SK-N-SH (cell line): ENCODE measurements around the gene C10orf90. TPM values are rescaled to one million over a fixed set of nuclear protein-coding genes. Genes with fewer than 3 reads are reported as not detected.

Source experiments
- CTCF ChIA-PET: fragments of 300-600, 350-600 bp; formaldehyde crosslinking; extraction: SDS; loops from one replicate; lab custom pipeline; 2021; lab: Yijun Ruan, JAX
- POLR2A ChIA-PET: fragments of 350-600 bp; sonication (Branson Sonifier 250); formaldehyde crosslinking; extraction: SDS; loops from one replicate; lab custom pipeline; 2020; ENCODE audit warnings: antibody characterized with exemption, inconsistent platforms; lab: Yijun Ruan, JAX
- DNase-seq: peaks from one replicate; pipeline ENCODE4 v3.0.0; 2012
- H2AFZ ChIP-seq: fragments of 200-600 bp; sonication (generic); 2 replicates; pipeline ENCODE4 v1.8.1; 2016; ENCODE audit warnings: antibody characterized with exemption, mild to moderate bottlenecking, low read depth
- H3F3A ChIP-seq: fragments of 200-600 bp; sonication (generic); replicated peaks from 2 replicates; pipeline ENCODE3; 2016; ENCODE audit warnings: antibody characterized with exemption, mild to moderate bottlenecking; ENCODE audit not compliant: insufficient read depth
- H3K27ac ChIP-seq, 2 experiments: fragments of 200-500 bp in 1 of 2; fragments of 200-600 bp in 1 of 2; sonication (Bioruptor generic) in 1 of 2; sonication (generic), shearing (Covaris generic) in 1 of 2; 2 replicates each; pipeline versions ENCODE4 v1.5.1 to v1.6.1; 2014 to 2016; ENCODE audit warnings: low read depth in 2 of 2, inconsistent platforms in 1 of 2, low read length in 1 of 2, mild to moderate bottlenecking in 1 of 2, mixed read lengths in 1 of 2
- H3K27me3 ChIP-seq: fragments of 200-600 bp; sonication (generic), shearing (Covaris generic); 2 replicates; pipeline ENCODE4 v1.6.1; 2016; ENCODE audit warnings: mixed run types; ENCODE audit not compliant: insufficient read depth
- H3K36me3 ChIP-seq, 2 experiments: fragments of 200-500 bp in 1 of 2; fragments of 200-600 bp in 1 of 2; sonication (Bioruptor generic) in 1 of 2; sonication (generic) in 1 of 2; replicated peaks in 1 of 2; 2 replicates each; pipeline versions ENCODE3 to v1.5.1; 2014 to 2016; ENCODE audit warnings: low read length in 1 of 2, mild to moderate bottlenecking in 1 of 2; ENCODE audit not compliant: insufficient read depth in 2 of 2, control insufficient read depth in 1 of 2
- H3K4me1 ChIP-seq, 2 experiments: fragments of 200-500 bp in 1 of 2; fragments of 200-600 bp in 1 of 2; sonication (Bioruptor generic) in 1 of 2; sonication (generic), shearing (Covaris generic) in 1 of 2; 2 replicates each; pipeline versions ENCODE4 v1.5.1 to v1.6.1; 2014 to 2016; ENCODE audit warnings: low read depth in 1 of 2, low read length in 1 of 2, mixed run types in 1 of 2; ENCODE audit not compliant: insufficient read depth in 2 of 2, control insufficient read depth in 1 of 2
- H3K4me2 ChIP-seq: fragments of 200-600 bp; sonication (generic), shearing (Covaris generic); 2 replicates; pipeline ENCODE4 v1.6.1; 2017; ENCODE audit warnings: mixed run types
- H3K4me3 ChIP-seq, 2 experiments: fragments of 200-500 bp in 1 of 2; fragments of 200-600 bp in 1 of 2; sonication (Bioruptor generic) in 1 of 2; sonication (generic), shearing (Covaris generic) in 1 of 2; 2 replicates each; pipeline versions ENCODE4 v1.5.1 to v1.8.1; 2014 to 2016; ENCODE audit warnings: low read depth in 2 of 2, inconsistent platforms in 1 of 2, low read length in 1 of 2, mild to moderate bottlenecking in 1 of 2, mixed read lengths in 1 of 2, moderate library complexity in 1 of 2
- H3K79me2 ChIP-seq: fragments of 200-600 bp; sonication (generic); 2 replicates; pipeline ENCODE4 v1.8.1; 2017; ENCODE audit warnings: mild to moderate bottlenecking; ENCODE audit not compliant: insufficient read depth
- H3K9ac ChIP-seq: fragments of 200-600 bp; sonication (generic); 2 replicates; pipeline ENCODE4 v1.6.1; 2017; ENCODE audit warnings: mixed run types
- H3K9me2 ChIP-seq: fragments of 200-600 bp; sonication (generic); 2 replicates; pipeline ENCODE4 v1.6.1; 2017; ENCODE audit warnings: mixed run types
- H3K9me3 ChIP-seq: fragments of 200-600 bp; sonication (generic); 2 replicates; pipeline ENCODE4 v1.6.1; 2017; ENCODE audit warnings: mixed run types, mild to moderate bottlenecking, moderate library complexity
- H4K20me1 ChIP-seq: fragments of 200-600 bp; sonication (generic); 2 replicates; pipeline ENCODE4 v1.6.1; 2017; ENCODE audit warnings: mild to moderate bottlenecking, mixed run types; ENCODE audit not compliant: insufficient read depth
- CHD2 ChIP-seq: fragments of 150-350 bp; IDR thresholded peaks from 2 replicates; pipeline ENCODE4 v1.6.1; 2018; ENCODE audit warnings: low read length; ENCODE audit not compliant: partially characterized antibody
- ELF1 ChIP-seq: IDR thresholded peaks from 2 replicates; pipeline ENCODE4 v1.4.0; 2012
- EZH2phosphoT487 ChIP-seq: fragments of 200-600 bp; sonication (generic); IDR thresholded peaks from 2 replicates; pipeline ENCODE4 v1.6.1; 2017; ENCODE audit warnings: low read depth, mixed run types, mild to moderate bottlenecking, antibody characterized with exemption, moderate library complexity, borderline replicate concordance
- FOXM1 ChIP-seq: IDR thresholded peaks from 2 replicates; pipeline ENCODE4 v1.4.0; 2012; ENCODE audit warnings: low read depth, mild to moderate bottlenecking
- GATA2 ChIP-seq: sonication (generic); formaldehyde crosslinking; IDR thresholded peaks from 2 replicates; pipeline ENCODE4 v1.5.0; 2020; ENCODE audit warnings: mild to moderate bottlenecking, missing genetic modification reagents
- MEF2A ChIP-seq: IDR thresholded peaks from 2 replicates; pipeline ENCODE4 v1.4.0; 2012; ENCODE audit warnings: low read depth, borderline replicate concordance
- NFIC ChIP-seq: IDR thresholded peaks from 2 replicates; pipeline ENCODE4 v1.4.0; 2012; ENCODE audit warnings: borderline replicate concordance
- NRF1 ChIP-seq: IDR thresholded peaks from 2 replicates; pipeline ENCODE4 v1.6.1; 2012; ENCODE audit warnings: low read depth, mild to moderate bottlenecking, low read length
- RAD21 ChIP-seq: IDR thresholded peaks from 2 replicates; pipeline ENCODE4 v1.6.1; 2012; ENCODE audit warnings: mild to moderate bottlenecking, low read length
- RFX5 ChIP-seq: IDR thresholded peaks from 2 replicates; pipeline ENCODE4 v1.6.1; 2012; ENCODE audit warnings: mild to moderate bottlenecking, improper control_type of control experiment, low read length
- RXRA ChIP-seq: IDR thresholded peaks from 2 replicates; pipeline ENCODE4 v1.4.0; 2012; ENCODE audit warnings: low read depth, mild to moderate bottlenecking, borderline replicate concordance
- SIN3A ChIP-seq: IDR thresholded peaks from 2 replicates; pipeline ENCODE4 v1.6.1; 2012; ENCODE audit warnings: low read depth, mild to moderate bottlenecking, low read length, moderate library complexity, borderline replicate concordance
- TEAD4 ChIP-seq: IDR thresholded peaks from 2 replicates; pipeline ENCODE4 v1.4.0; 2012; ENCODE audit warnings: mild to moderate bottlenecking, borderline replicate concordance; ENCODE audit not compliant: insufficient read depth
- YY1 ChIP-seq: IDR thresholded peaks from 2 replicates; pipeline ENCODE4 v1.4.0; 2012; ENCODE audit warnings: low read depth, mild to moderate bottlenecking
- WGBS: methylation state at CpG from one replicate; pipeline ENCODE4 v1.1.6; 2017; ENCODE audit warnings: low lambda C conversion rate; 5-methylcytosine and 5-hydroxymethylcytosine counted together
- polyA plus RNA-seq, 3 experiments: library from polyadenylated mRNA; depleted of rRNA; stranded (reverse); fragments of >200 nt; gene quantifications; 2 replicates each; pipeline ENCODE4 v1.2.3, GENCODE V29; 2012
- TF ChIP-seq, protein P1 (sequence below): fragments of 150-350 bp; IDR thresholded peaks from 2 replicates; pipeline ENCODE4 v1.6.1; 2017; ENCODE audit warnings: antibody characterized with exemption, low read length, low read depth, borderline replicate concordance

Gene C10orf90
- polyA plus RNA-seq, 1 of the 3 experiments (the other 2 are of a cell fraction): 0.21 TPM

DNA sequence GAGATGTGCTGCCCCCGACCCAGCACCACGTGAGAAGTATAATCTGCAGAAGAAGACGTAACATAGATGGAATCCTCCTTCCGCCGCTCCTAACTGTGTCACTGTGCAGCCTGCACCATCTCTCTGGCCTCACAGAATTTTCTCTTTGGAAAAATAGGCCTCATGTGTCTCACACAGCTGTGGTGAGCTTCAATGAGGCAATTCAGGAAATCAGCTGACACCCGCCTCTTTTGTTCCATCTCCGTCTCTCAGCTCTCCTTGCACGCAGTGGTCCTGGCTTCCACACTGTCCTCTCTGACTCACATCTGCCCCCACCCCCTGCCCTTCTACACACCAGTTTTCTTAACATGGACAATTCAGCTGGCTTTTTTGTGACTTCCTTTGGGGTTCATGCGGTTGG, 7.2 kb downstream of the C10orf90 start:
- CTCF ChIA-PET: no interaction called here
- POLR2A ChIA-PET: no interaction called here
- no peaks in the 10 kb centered on the region for H3F3A ChIP-seq
- 57% methylated on average over 9 of the region's 9 CpGs for WGBS
- H3K4me2 ChIP-seq: no peak overlapping the region
- no peaks in the 10 kb centered on the region for H3K27me3 ChIP-seq
- H2AFZ ChIP-seq: no peak overlapping the region
- no peak overlapping the region for H3K9ac ChIP-seq
- H4K20me1 ChIP-seq: no peaks in the 10 kb centered on the region
- DNase-seq: no peak
- no peaks in the 10 kb centered on the region for H3K4me1 ChIP-seq
- H3K4me3 ChIP-seq: no peak overlapping the region
- no peaks in the 10 kb centered on the region for H3K9me3 ChIP-seq
- no peaks in the 10 kb centered on the region for H3K79me2 ChIP-seq
- TF ChIP-seq RXRA (no peak), ELF1 (no peak), NFIC (no peak), TEAD4 (no peak), RFX5 (no peak), SIN3A (no peak), CHD2 (no peak), MEF2A (no peak), YY1 (no peak), NRF1 (no peak), FOXM1 (no peak)
- no peak overlapping the region for H3K27ac ChIP-seq
- no peaks in the 10 kb centered on the region for H3K9me2 ChIP-seq
- no peaks in the 10 kb centered on the region for H3K36me3 ChIP-seq

DNA sequence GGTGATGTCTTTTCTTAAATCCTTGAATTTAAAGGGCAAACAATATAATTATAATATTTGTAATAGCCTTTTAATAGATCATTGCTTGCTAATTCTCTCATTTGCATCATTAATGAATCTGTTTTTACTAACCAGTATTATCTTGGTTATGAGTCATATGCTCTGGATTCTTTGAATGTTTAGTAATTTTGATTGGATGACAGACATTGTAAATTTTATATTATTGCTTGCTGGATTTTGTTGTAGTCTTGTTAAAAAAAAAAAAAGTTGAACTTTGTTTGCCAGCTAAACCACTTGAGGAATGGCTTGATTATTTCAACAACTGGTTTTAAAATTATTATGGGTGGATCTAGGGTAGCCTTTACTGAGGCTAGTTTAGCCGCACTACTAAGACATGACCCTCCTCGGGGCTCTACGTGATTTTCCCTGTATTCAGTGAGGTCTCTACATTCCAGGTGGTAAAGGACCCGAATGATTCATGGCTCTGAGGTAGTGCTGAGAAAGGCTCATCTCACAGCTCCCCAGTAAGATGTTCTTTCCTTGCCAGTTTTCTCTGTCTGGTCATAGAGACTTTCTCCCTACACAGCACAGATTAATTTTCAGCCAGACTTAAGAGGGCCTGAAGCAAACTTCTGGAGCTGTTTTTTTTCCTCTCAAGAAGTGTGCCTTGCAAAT, 8.5 kb downstream of the C10orf90 start:
- no peak overlapping the region for H3K9ac ChIP-seq
- CTCF ChIA-PET: no interaction called here

More for the DNA sequence above, 8.5 kb downstream of the C10orf90 start:
- Histone ChIP-seq H3K4me2 (no peak overlapping the region), H3K9me2 (no peaks in the 10 kb centered on the region), H3K4me1 (no peaks in the 10 kb centered on the region), H3K4me3 (no peak overlapping the region), H4K20me1 (no peaks in the 10 kb centered on the region), H2AFZ (no peak overlapping the region), H3K27me3 (no peaks in the 10 kb centered on the region), H3F3A (no peaks in the 10 kb centered on the region), H3K36me3 (no peaks in the 10 kb centered on the region), H3K9me3 (no peaks in the 10 kb centered on the region), H3K79me2 (no peaks in the 10 kb centered on the region), H3K27ac (no peak overlapping the region)
- WGBS: 34% methylated on average over 4 of the region's 4 CpGs
- TF ChIP-seq, protein P1, sequence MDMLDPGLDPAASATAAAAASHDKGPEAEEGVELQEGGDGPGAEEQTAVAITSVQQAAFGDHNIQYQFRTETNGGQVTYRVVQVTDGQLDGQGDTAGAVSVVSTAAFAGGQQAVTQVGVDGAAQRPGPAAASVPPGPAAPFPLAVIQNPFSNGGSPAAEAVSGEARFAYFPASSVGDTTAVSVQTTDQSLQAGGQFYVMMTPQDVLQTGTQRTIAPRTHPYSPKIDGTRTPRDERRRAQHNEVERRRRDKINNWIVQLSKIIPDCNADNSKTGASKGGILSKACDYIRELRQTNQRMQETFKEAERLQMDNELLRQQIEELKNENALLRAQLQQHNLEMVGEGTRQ: no peak
- TF ChIP-seq RAD21: no peak
- no peak for TF ChIP-seq NFIC
- no peak for TF ChIP-seq EZH2phosphoT487
- TF ChIP-seq TEAD4: no peak
- TF ChIP-seq GATA2: no peak
- POLR2A ChIA-PET: no interaction called here
- DNase-seq: no peak
